HepG2 (cell line): ENCODE measurements around the gene GDPD4. TPM values are rescaled to one million over a fixed set of nuclear protein-coding genes. Genes with fewer than 3 reads are reported as not detected.

Experiments used
- CREB1 ChIP-seq, 2 experiments: fragments of 450-650 bp in 1 of 2; IDR thresholded peaks; 2 replicates each; pipeline ENCODE4 v1.6.1; 2016 to 2017; ENCODE audit warnings: control low read depth in 1 of 2, mild to moderate bottlenecking in 1 of 2, missing compliant biosample characterization in 1 of 2, missing genetic modification characterization in 1 of 2
- CREM ChIP-seq, 2 experiments: sonication (generic) in 1 of 2; formaldehyde crosslinking in 1 of 2; IDR thresholded peaks; 2 replicates each; pipeline versions ENCODE4 v1.4.0 to v1.6.1; 2016 to 2020; ENCODE audit warnings: antibody characterized with exemption in 1 of 2, mild to moderate bottlenecking in 1 of 2, missing genetic modification reagents in 1 of 2
- FOSL2 ChIP-seq: sonication (generic); formaldehyde crosslinking; IDR thresholded peaks from 2 replicates; pipeline ENCODE4 v1.4.0; 2020; ENCODE audit warnings: missing genetic modification reagents
- GATAD1 ChIP-seq: IDR thresholded peaks from 2 replicates; pipeline ENCODE4 v1.6.1; 2016; ENCODE audit warnings: missing genetic modification reagents, missing compliant biosample characterization
- HES4 ChIP-seq: sonication (generic); formaldehyde crosslinking; IDR thresholded peaks from 2 replicates; pipeline ENCODE4 v1.9.0; 2021; ENCODE audit warnings: mild to moderate bottlenecking, missing genetic modification reagents, borderline replicate concordance
- KDM2A ChIP-seq: sonication (generic); formaldehyde crosslinking; IDR thresholded peaks from 2 replicates; pipeline ENCODE4 v1.4.0; 2020; ENCODE audit warnings: low read depth, missing genetic modification reagents, borderline replicate concordance
- MAFF ChIP-seq: IDR thresholded peaks from 2 replicates; pipeline ENCODE4 v1.6.1; 2011; ENCODE audit warnings: low read depth, low read length, improper control_type of control experiment
- MED1 ChIP-seq: sonication (generic); formaldehyde crosslinking; IDR thresholded peaks from 2 replicates; pipeline ENCODE4 v1.4.0; 2020; ENCODE audit warnings: missing genetic modification reagents
- MXD1 ChIP-seq: sonication (generic); formaldehyde crosslinking; IDR thresholded peaks from 2 replicates; pipeline ENCODE4 v1.4.0; 2020; ENCODE audit warnings: mild to moderate bottlenecking, missing genetic modification reagents
- NBN ChIP-seq: fragments of 450-650 bp; conservative IDR thresholded peaks from 2 replicates; pipeline ENCODE4 v1.6.1; 2017
- RAD21 ChIP-seq: fragments of 450-650 bp; formaldehyde crosslinking; IDR thresholded peaks from 2 replicates; pipeline ENCODE4 v1.5.0; 2020; ENCODE audit warnings: mild to moderate bottlenecking
- RARA ChIP-seq: IDR thresholded peaks from 2 replicates; pipeline ENCODE4 v1.6.1; 2016; ENCODE audit warnings: missing genetic modification reagents, missing compliant biosample characterization
- RXRB ChIP-seq: IDR thresholded peaks from 2 replicates; pipeline ENCODE4 v1.6.1; 2016; ENCODE audit warnings: borderline replicate concordance, missing genetic modification reagents, missing compliant biosample characterization
- STAG1 ChIP-seq: sonication (generic); formaldehyde crosslinking; IDR thresholded peaks from 2 replicates; pipeline ENCODE4 v1.4.0; 2020; ENCODE audit warnings: missing genetic modification reagents
- STAT5B ChIP-seq: sonication (generic); formaldehyde crosslinking; IDR thresholded peaks from 2 replicates; pipeline ENCODE4 v1.4.0; 2020; ENCODE audit warnings: missing genetic modification reagents
- THAP11 ChIP-seq: IDR thresholded peaks from 2 replicates; pipeline ENCODE4 v1.6.1; 2016; ENCODE audit warnings: missing biosample characterization, missing genetic modification reagents
- TSC22D2 ChIP-seq: sonication (generic); formaldehyde crosslinking; IDR thresholded peaks from 2 replicates; pipeline ENCODE4 v1.5.1; 2020; ENCODE audit warnings: missing genetic modification reagents, mild to moderate bottlenecking, borderline replicate concordance
- XRCC5 ChIP-seq: fragments of 200-400 bp; formaldehyde crosslinking; optimal IDR thresholded peaks from 2 replicates; pipeline ENCODE3; 2017; ENCODE audit warnings: mild to moderate bottlenecking, low read length
- YY1 ChIP-seq: IDR thresholded peaks from 2 replicates; pipeline ENCODE4 v1.6.1; 2011; ENCODE audit warnings: low read length, low read depth, moderate library complexity, mild to moderate bottlenecking; ENCODE audit not compliant: insufficient read depth, insufficient replicate concordance
- ZFP36L1 ChIP-seq: sonication (generic); formaldehyde crosslinking; IDR thresholded peaks from 2 replicates; pipeline ENCODE4 v1.8.0; 2022; ENCODE audit warnings: mild to moderate bottlenecking, missing genetic modification reagents, moderate library complexity
- ZNF205 ChIP-seq: IDR thresholded peaks from 2 replicates; pipeline ENCODE4 v1.6.1; 2018; ENCODE audit warnings: missing biosample characterization, missing genetic modification reagents
- ZNF543 ChIP-seq: sonication (generic); formaldehyde crosslinking; IDR thresholded peaks from 2 replicates; pipeline ENCODE4 v1.4.0; 2020; ENCODE audit warnings: mild to moderate bottlenecking, missing genetic modification reagents
- ZNF550 ChIP-seq: sonication (generic); formaldehyde crosslinking; IDR thresholded peaks from 2 replicates; pipeline ENCODE4 v1.4.0; 2020; ENCODE audit warnings: mild to moderate bottlenecking, missing genetic modification reagents, borderline replicate concordance
- ZNF607 ChIP-seq: sonication (generic); formaldehyde crosslinking; IDR thresholded peaks from 2 replicates; pipeline ENCODE4 v1.5.1; 2020; ENCODE audit warnings: missing genetic modification reagents, mild to moderate bottlenecking, borderline replicate concordance
- polyA plus RNA-seq, 8 experiments: library from polyadenylated mRNA; depleted of rRNA in 3 of 8; stranded (reverse) in 7 of 8; unstranded in 1 of 8; fragments of >200 nt; fragmentation: Illumina TruSeq in 4 of 8; extraction: Trizol in 4 of 8; gene quantifications; 2 replicates each; pipeline versions ENCODE4 v1.2.1 to v1.2.3, GENCODE V29; 2011 to 2016; ENCODE audit warnings: low read depth in 4 of 8, missing spikeins in 1 of 8, mixed read lengths in 1 of 8; ENCODE audit not compliant: insufficient read depth in 1 of 8
- total RNA-seq, 5 experiments: library from RNA; depleted of rRNA; stranded (reverse); fragments of >200 nt; fragmentation: Illumina TruSeq; extraction: Trizol; gene quantifications; 2 replicates each; pipeline ENCODE4 v1.2.3, GENCODE V29; 2016; ENCODE audit warnings: low read depth in 1 of 5
- TF ChIP-seq, protein P1 (sequence below): IDR thresholded peaks from 2 replicates; pipeline ENCODE4 v1.4.0; 2020; ENCODE audit warnings: mild to moderate bottlenecking, missing genetic modification reagents
- TF ChIP-seq, protein P2 (sequence below): IDR thresholded peaks from 2 replicates; pipeline ENCODE4 v1.6.1; 2016; ENCODE audit warnings: missing genetic modification reagents, missing compliant biosample characterization

Gene GDPD4
- total and polyA plus RNA-seq, 2 of the 13 experiments (the other 11 are each of a cell fraction or from before 2014, with no cell fraction given), result not detected

GRCh38 chr11:77187776-77188632 is 113.5 kb downstream of the GDPD4 start (continued):
- 0 out of 2 replicates have a peak, but pooled peaks have one; percentile 20 for TF ChIP-seq FOSL2 (CRISPR knock-in tag)
- TF ChIP-seq CREM (IDR thresholded peaks at IDR 0.05), result 0 out of 2 replicates have a peak, but pooled peaks have one; percentile 17
- TF ChIP-seq CREM (CRISPR knock-in tag; IDR thresholded peaks at IDR 0.05), result no peak
- no peak for TF ChIP-seq NBN
- TF ChIP-seq MED1 (CRISPR knock-in tag), result peak; percentile 21; the same call in 1 of the 2 replicates
- peak; percentile 85 for TF ChIP-seq RAD21 (CRISPR knock-in tag)
- no peak for TF ChIP-seq MXD1 (CRISPR knock-in tag)
- TF ChIP-seq MAFF, result no peak
- TF ChIP-seq ZFP36L1 (CRISPR knock-in tag), result 0 out of 2 replicates have a peak, but pooled peaks have one; percentile 49
- peak; percentile 97 for TF ChIP-seq STAG1 (CRISPR knock-in tag)
- 0 out of 2 replicates have a peak, but pooled peaks have one; percentile 22 for TF ChIP-seq ZNF205 (CRISPR knock-in tag)
- no peak for TF ChIP-seq RARA (CRISPR knock-in tag)
- no peak for TF ChIP-seq ZNF607 (CRISPR knock-in tag)
- no peak for TF ChIP-seq HES4 (CRISPR knock-in tag)
- TF ChIP-seq, protein P1, sequence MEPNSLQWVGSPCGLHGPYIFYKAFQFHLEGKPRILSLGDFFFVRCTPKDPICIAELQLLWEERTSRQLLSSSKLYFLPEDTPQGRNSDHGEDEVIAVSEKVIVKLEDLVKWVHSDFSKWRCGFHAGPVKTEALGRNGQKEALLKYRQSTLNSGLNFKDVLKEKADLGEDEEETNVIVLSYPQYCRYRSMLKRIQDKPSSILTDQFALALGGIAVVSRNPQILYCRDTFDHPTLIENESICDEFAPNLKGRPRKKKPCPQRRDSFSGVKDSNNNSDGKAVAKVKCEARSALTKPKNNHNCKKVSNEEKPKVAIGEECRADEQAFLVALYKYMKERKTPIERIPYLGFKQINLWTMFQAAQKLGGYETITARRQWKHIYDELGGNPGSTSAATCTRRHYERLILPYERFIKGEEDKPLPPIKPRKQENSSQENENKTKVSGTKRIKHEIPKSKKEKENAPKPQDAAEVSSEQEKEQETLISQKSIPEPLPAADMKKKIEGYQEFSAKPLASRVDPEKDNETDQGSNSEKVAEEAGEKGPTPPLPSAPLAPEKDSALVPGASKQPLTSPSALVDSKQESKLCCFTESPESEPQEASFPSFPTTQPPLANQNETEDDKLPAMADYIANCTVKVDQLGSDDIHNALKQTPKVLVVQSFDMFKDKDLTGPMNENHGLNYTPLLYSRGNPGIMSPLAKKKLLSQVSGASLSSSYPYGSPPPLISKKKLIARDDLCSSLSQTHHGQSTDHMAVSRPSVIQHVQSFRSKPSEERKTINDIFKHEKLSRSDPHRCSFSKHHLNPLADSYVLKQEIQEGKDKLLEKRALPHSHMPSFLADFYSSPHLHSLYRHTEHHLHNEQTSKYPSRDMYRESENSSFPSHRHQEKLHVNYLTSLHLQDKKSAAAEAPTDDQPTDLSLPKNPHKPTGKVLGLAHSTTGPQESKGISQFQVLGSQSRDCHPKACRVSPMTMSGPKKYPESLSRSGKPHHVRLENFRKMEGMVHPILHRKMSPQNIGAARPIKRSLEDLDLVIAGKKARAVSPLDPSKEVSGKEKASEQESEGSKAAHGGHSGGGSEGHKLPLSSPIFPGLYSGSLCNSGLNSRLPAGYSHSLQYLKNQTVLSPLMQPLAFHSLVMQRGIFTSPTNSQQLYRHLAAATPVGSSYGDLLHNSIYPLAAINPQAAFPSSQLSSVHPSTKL (CRISPR knock-in tag), result peak; percentile 49; the same call in 1 of the 2 replicates
- peak; percentile 67 for TF ChIP-seq XRCC5
- peak; percentile 33 for TF ChIP-seq YY1
- peak; percentile 52; the same call in 1 of the 2 replicates for TF ChIP-seq TSC22D2 (CRISPR knock-in tag)
- TF ChIP-seq GATAD1 (CRISPR knock-in tag), result 0 out of 2 replicates have a peak, but pooled peaks have one; percentile 35
- no peak for TF ChIP-seq ZNF543
- peak; percentile 42; the same call in 1 of the 2 replicates for TF ChIP-seq RXRB
- no peak for TF ChIP-seq STAT5B (CRISPR knock-in tag)
- TF ChIP-seq CREB1 (IDR thresholded peaks at IDR 0.05), result peak; percentile 17; the same call in 1 of the 2 replicates
- no peak for TF ChIP-seq CREB1 (CRISPR knock-in tag; IDR thresholded peaks at IDR 0.05)
- TF ChIP-seq KDM2A (CRISPR knock-in tag), result 0 out of 2 replicates have a peak, but pooled peaks have one; percentile 41
- TF ChIP-seq THAP11, result 0 out of 2 replicates have a peak, but pooled peaks have one; percentile 23
- TF ChIP-seq, protein P2, sequence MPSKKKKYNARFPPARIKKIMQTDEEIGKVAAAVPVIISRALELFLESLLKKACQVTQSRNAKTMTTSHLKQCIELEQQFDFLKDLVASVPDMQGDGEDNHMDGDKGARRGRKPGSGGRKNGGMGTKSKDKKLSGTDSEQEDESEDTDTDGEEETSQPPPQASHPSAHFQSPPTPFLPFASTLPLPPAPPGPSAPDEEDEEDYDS (CRISPR knock-in tag), result 0 out of 2 replicates have a peak, but pooled peaks have one; percentile 20
- no peak for TF ChIP-seq ZNF550 (CRISPR knock-in tag)
